NCI-H146 (cell line): ENCODE results near the gene SET.
A peak's percentile ranks its signal among the peaks of the same experiment; 100 is the strongest.
"Not testable (repeated sequence)": the region's sequence is repeated elsewhere in the genome, so short reads cannot be mapped to it uniquely, and the experiment has no call there.

Experiments
- DNase-seq: peaks from one replicate; lab custom pipeline; 2025; lab: John Stamatoyannopoulos, UW

The SET gene

DNA sequence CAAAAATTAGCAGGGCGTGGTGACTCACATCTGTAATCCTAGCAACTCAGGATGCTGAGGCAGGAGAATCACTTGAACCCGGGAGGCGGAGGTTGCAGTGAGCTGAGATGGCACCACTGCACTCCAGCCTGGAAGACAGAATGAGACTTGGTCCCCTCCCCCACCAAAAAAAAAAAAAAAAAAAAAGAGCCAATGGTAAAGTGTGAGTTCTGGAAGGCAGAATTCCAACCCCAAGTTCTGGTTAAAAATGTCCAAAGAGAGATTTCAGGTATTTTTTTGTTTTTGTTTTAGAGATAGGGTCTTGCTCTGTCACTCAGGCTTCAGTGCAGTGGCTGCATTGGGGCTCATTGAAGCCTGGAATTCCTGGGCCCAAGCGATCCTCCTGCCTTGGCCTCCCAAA lies 1.6 kb upstream of the SET start:
- DNase-seq, result no peak

- peak; percentile 51 for DNase-seq
These were observed 312 bp downstream of the SET start for GRCh38 chr9:128689293-128689774.

DNA sequence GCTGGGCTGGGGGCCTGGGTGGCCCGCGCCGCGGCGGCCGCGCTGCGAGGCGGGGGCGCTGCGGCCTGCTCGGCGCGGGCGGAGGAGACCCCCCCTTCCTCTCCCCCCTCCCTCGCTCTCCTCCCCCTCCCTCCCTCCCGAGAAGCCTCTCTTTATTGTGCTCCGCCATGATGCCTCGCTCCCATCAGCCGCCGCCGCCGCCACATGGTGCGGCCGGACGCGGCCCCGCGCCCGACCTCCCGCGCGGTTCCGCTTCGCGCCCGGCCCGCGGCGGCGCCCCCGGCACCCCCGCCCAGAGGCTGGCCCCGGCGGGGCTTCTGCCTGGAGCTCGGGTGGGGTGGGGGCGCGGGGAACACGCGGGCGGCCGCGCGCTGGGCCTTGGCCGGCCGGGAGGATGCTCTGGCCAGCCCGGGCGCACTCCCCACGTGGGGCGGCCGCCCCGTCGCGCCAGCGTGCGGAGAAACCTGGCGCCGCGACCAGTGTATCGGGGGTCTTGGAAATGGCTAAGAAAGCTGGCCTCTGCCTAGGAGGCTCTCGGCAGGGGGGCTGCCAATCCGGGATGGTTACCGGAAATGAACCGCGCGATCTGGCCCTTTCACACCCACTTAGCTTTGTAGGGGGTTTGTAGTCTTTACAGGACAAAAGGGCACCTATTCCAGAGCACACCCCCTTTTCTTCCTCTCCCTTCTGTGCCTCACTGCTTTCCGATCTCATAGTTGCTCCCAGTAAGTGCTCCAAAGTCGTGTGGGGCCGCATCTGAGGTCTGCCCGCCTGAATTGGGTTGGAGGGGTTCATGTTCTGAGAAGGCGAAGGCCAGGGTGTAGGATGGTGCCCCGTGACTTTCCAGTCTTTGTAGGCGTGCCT lies 1.0 kb downstream of the SET start:
- DNase-seq, result peak; percentile 49

GRCh38 chr9:128690684-128691034 lies 1.6 kb downstream of the SET start:
- no peak for DNase-seq

DNA sequence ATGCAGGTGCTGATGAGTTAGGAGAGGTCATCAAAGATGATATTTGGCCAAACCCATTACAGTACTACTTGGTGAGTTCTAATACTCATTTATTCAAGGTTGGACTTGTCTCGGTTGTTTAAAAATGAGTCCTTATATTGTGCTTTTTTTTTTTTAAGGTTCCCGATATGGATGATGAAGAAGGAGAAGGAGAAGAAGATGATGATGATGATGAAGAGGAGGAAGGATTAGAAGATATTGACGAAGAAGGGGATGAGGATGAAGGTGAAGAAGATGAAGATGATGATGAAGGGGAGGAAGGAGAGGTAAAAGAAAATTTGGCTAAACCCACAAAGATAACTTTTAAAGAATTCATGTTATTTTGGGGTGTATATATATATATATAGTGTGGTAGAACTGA lies 4.7 kb downstream of the SET start:
- not testable (repeated sequence) for DNase-seq

GRCh38 chr9:128694344-128694743 lies 5.3 kb downstream of the SET start:
- DNase-seq, result no peak

GRCh38 chr9:128696923-128697707 lies 8.1 kb downstream of the SET start:
- no peak for DNase-seq

DNA sequence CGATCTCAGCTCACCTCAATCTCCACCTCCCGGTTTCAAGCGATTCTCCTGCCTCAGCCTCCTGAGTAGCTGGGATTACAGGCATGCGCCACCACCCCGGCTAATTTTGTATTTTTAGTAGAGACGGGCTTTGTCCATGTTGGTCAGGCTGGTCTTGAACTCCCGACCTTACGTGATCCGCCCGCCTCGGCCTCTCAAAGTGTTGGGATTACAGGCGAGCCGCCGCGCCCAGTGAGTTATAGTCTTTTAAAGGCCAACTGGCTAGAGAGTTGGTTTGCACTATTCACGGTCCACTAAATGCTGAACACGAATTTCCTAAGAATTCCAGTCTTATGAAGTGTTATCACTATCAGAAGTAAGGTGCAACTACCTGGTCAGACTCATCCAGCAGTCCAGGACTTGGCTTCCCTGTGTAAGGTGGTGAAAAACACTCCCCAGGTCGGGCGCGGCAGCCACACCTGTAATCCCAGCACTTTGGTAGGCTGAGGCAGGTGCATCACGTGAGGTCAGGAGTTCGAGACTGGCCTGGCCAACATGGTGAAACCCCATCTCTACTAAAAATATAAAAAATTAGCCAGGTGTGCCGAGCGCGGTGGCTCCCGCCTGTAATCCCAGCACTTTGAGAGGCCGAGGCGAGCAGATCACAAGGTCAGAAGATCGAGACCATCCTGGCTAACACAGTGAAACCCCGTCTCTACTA lies 10.2 kb downstream of the SET start:
- DNase-seq, result not testable (repeated sequence)

- no peak for DNase-seq
These were observed 12.3 kb downstream of the SET start for GRCh38 chr9:128701227-128701854.

DNA sequence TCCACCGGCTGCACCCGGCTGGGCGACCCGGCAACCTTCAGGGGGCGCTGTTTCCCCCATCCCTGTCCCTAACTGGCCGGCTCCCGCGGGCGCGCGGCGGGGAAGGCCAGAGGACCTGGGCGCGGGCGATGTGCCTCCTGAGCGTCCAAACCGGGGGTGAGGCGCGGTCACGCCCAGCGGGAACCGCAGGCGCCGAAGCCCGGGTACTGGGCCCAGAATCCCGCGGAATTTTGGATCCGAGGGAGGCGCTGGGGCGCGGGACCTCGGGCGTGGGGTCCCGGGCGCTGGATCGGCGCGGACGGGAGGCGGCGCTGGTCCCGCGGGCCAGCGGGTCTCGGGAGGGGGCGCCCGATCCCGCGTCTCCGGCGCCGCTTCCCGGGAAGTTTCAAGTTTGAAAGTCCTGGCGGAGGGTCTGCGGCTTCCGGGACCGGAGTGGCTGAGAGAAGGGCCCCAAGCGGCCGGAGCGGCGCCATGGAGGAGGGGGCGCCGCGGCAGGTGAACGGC lies 13.5 kb downstream of the SET start, which contains the start of gene PKN3:
PKN3 (plus strand) TSS at position 59 of the 504 bp plus-strand sequence; CDS start at position 472, 413 bp downstream.
- peak; percentile 69 for DNase-seq

DNA sequence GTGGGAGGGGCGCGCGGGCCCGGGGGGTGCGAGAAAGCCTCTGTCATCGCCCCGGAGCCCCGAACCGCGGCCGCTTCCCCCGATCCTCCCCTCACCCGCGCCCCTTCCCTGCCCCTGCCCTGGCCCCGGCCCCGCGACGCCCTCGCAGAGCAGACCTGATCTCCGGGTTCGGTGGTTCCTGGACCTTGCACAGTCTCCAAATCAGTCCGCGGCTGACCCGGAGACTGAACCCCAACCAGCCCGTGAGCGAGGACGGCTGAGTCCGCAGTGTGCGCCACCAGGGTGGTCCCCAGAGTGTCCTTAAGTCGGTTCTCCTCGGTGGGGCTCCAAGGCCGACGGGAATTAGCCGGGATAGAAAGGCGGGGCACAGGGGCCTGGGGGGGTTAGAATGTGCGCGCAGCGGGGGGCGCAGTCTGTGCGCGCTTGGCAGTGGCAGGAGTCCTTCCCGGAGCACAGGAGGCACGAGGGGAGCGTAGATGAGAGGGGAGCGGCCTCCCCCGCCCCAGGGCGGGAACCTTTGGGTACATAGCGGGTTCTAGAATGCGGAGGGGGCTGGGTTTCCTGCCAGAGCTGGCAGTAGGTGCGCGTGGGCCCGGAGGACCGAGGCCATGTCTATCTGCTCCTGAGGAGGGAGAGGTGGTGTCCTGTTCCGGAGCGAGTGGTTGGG lies 14.1 kb downstream of the SET start:
- peak; percentile 26 for DNase-seq

DNA sequence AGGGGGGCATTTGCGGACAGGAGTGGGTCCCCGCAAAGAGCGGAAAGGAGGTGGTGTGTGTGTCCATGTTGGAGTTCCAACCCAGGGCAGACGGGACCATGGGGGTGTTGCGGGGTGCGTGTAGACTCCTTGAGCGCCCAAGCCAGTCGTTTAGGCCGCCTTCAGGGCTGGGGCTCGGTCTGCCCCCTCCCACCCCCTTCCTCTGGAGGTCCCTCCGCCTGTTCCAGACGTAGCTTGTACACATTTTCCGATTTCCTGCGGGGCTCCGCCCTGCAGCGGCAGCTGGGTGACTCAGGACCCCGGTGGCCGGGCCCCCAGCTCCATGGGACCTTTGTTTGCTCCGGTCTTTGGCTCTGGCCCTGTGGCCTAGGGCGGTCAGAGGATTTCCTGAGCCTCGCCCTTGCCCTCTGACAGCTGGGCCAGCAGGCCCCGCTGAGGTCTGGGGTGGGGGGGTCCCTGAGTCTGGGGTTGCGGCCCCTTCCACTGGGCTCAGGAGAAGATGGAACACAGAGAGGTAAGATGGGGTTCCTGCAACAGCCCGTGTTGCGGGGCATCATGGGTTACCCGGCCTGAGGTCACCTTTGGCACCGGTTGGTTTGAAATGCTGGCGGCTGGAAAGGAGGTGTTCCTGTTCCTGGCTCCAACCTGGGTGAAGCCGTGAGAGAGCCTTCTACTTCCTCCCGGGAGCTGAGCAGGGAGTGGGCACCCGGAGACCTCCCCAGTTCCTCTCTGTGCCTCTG lies 14.8 kb downstream of the SET start:
- no peak for DNase-seq

DNA sequence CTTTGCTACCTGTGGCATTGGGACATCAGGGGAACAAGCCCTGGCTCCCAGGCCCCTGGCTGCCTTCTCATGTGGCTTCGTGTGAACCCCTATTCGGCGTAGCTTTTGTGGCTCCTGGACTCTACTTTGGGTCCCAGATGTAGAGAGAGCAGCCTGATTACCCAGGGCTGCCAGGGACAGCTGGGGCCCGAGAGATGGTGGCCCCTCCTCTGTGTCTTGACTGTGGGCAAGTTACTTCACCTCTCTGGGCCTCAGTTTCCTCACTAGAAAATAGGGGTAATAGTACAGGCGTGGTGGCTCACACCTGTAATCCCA lies 15.3 kb downstream of the SET start:
- no peak for DNase-seq

DNA sequence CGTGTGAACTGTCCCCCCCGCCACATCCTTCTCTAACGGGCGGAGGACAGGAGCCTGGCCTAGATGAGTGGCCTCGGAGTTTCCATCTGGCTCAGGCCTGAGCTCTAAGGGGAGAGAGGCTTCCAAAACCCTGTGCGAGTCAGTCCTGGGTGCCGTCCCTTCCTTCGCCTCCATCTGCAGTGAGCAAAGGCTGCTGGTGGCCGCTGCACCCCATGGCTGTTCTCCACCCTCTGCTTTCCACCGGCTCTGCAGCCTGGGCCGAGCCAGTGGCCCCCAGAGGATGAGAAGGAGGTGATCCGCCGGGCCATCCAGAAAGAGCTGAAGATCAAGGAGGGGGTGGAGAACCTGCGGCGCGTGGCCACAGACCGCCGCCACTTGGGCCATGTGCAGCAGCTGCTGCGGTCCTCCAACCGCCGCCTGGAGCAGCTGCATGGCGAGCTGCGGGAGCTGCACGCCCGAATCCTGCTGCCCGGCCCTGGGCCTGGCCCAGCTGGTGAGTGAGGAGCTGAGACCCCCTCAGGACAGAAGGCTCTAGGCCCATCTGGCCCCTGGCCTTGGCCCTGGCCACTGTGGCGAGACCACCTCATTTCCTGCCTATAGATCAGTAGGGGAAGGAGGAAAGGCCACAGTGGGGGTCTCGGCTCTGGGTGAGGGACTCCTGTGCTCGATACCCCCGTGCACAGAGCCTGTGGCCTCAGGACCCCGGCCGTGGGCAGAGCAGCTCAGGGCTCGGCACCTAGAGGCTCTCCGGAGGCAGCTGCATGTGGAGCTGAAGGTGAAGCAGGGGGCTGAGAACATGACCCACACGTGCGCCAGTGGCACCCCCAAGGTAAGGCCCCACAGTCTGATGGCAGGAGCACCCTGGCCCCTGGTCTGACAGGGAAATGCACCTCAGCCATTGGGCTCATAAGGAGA lies 16.3 kb downstream of the SET start:
- no peak for DNase-seq

GRCh38 chr9:128706045-128706444 lies 17.0 kb downstream of the SET start:
- DNase-seq, result no peak

DNA sequence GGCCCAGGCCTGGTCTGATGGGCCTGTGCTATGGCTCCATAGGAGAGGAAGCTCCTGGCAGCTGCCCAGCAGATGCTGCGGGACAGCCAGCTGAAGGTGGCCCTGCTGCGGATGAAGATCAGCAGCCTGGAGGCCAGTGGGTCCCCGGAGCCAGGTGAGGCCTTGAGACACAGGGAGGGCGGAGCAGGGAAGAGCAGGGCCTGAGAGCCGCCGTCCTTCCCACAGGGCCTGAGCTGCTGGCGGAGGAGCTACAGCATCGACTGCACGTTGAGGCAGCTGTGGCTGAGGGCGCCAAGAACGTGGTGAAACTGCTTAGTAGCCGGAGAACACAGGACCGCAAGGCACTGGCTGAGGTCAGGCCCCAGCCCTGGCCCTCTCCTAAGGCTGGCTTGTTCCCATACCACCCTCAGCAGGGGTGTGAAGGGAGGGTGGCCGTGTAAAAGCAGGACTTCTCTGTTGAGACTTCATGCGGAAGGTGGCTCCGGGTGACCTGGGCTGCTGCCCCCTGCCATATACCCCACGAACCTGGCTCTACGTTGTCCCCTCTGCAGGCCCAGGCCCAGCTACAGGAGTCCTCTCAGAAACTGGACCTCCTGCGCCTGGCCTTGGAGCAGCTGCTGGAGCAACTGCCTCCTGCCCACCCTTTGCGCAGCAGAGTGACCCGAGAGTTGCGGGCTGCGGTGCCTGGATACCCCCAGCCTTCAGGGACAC lies 17.8 kb downstream of the SET start:
- no peak for DNase-seq

- DNase-seq, result no peak
These were observed 18.4 kb downstream of the SET start for GRCh38 chr9:128707446-128707845.

DNA sequence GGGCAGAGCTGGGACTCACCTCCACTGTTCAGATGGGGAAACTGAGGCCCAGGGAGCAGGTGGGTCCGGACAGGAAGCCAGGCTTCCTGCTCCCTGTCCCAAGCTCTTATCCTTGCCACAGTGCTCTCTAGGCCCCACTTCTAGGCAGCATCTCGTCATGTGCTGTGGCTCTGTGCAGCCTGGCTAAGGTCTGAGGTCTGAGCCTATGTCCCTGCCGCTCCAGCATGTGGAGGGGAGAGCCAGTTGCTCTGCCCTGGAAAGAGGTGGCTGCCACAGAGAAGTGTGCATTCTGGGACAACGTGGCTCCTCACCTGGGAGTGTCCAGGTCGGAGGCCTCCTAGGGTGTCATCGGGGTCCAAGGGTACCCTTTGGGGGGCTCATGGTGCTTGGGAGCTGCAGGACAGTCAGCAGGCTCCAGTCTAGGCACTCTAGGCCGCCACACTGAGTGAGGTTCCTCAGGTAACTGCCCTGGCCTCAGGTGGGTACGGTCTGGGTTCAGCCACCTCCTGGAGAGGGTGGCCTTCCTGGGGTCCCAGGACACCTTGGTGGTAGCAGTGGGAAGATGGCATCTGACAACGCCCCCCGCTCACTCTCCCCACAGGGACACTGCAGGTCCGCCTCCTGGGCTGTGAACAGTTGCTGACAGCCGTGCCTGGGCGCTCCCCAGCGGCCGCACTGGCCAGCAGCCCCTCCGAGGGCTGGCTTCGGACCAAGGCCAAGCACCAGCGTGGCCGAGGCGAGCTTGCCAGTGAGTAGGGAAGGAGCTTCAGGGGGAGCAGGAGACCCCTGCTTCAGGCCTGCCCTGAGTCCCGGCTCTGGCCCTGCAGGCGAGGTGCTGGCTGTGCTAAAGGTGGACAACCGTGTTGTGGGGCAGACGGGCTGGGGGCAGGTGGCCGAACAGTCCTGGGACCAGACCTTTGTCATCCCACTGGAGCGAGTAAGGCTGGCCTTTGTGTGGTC lies 23.7 kb downstream of the SET start:
- DNase-seq, result no peak
